Vagina (tissue), 2 donors: Measurements from ENCODE around the gene CRHBP.

ENCODE experiments used
- POLR2A ChIP-seq, 2 donors: fragments of 450-650 bp; IDR thresholded peaks; one replicate each; pipeline ENCODE4 v1.6.1; 2017; ENCODE audit warnings: antibody characterized with exemption in 2 of 2, mild to moderate bottlenecking in 2 of 2, moderate library complexity in 2 of 2
- TF ChIP-seq, protein P1 (sequence below), 3 experiments: fragments of 450-650 bp in 2 of 3; fragments of 200-600 bp in 1 of 3; sonication (generic) in 1 of 3; IDR thresholded peaks; one replicate each; pipeline ENCODE4 v1.5.1; 2017 to 2019; ENCODE audit warnings: antibody characterized with exemption in 3 of 3, mild to moderate bottlenecking in 2 of 3, moderate library complexity in 2 of 3

DNA sequence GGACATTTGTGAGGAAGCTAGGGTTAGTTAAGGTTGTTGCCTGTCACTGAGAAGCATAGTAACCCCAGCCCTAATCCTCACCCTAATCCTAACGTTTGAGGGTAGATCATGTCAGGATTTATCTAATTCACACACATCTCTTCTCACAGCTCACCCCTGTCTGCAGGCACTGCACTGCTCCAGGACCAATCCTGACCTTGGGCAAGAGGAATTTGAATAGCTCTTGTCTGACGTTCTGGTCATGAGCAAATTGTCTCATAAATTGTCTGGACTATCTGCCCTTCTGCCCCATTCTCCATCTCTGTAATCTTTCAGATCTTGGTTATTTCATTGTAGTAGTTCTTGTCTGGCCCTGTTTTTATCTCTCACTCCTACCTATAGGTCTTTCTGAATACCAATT, 18.7 kb downstream of the CRHBP start:
- TF ChIP-seq, protein P1, sequence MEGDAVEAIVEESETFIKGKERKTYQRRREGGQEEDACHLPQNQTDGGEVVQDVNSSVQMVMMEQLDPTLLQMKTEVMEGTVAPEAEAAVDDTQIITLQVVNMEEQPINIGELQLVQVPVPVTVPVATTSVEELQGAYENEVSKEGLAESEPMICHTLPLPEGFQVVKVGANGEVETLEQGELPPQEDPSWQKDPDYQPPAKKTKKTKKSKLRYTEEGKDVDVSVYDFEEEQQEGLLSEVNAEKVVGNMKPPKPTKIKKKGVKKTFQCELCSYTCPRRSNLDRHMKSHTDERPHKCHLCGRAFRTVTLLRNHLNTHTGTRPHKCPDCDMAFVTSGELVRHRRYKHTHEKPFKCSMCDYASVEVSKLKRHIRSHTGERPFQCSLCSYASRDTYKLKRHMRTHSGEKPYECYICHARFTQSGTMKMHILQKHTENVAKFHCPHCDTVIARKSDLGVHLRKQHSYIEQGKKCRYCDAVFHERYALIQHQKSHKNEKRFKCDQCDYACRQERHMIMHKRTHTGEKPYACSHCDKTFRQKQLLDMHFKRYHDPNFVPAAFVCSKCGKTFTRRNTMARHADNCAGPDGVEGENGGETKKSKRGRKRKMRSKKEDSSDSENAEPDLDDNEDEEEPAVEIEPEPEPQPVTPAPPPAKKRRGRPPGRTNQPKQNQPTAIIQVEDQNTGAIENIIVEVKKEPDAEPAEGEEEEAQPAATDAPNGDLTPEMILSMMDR (IDR thresholded peaks at IDR 0.05): no peak
- TF ChIP-seq POLR2A (IDR thresholded peaks at IDR 0.05): no peak
